Body of pancreas (tissue), 4 donors: ENCODE results near the gene SSNA1. TPM values are rescaled to one million over a fixed set of nuclear protein-coding genes. Genes with fewer than 3 reads are reported as not detected.

Source experiments
- ATAC-seq: fragments of 150-250 bp; one replicate; pipeline ENCODE4 v1.9.1; 2016
- DNase-seq, 4 donors: peaks; one replicate each; pipeline ENCODE4 v3.0.0-alpha.2; 2019
- H3K27ac ChIP-seq, 4 donors: fragments of 200-600 bp; sonication (generic); 1 replicate in 3 of 4; 2 replicates in 1 of 4; pipeline versions ENCODE4 v1.5.1 to v1.6.1; 2016 to 2019; ENCODE audit warnings: mild to moderate bottlenecking in 1 of 4, mixed read lengths in 1 of 4, moderate library complexity in 1 of 4
- H3K27me3 ChIP-seq, 2 donors: fragments of 200-600 bp; sonication (generic); one replicate each; pipeline ENCODE4 v1.6.0; 2016; ENCODE audit warnings: mild to moderate bottlenecking in 1 of 2
- H3K36me3 ChIP-seq, 2 donors: fragments of 200-600 bp; sonication (generic); replicated peaks in 1 of 2; 2 replicates each; pipeline ENCODE4 v1.5.1; 2016; ENCODE audit warnings: low read depth in 2 of 2; ENCODE audit not compliant: insufficient read depth in 1 of 2
- H3K4me1 ChIP-seq: fragments of 200-600 bp; sonication (generic); one replicate; pipeline ENCODE4 v1.6.0; 2016
- H3K4me3 ChIP-seq, 2 donors: fragments of 200-600 bp; sonication (generic); 1 replicate in 1 of 2; 2 replicates in 1 of 2; pipeline ENCODE4 v1.5.1; 2016 to 2019
- H3K9me3 ChIP-seq, 3 donors: fragments of 200-600 bp; sonication (generic); 1 replicate in 2 of 3; 2 replicates in 1 of 3; pipeline ENCODE4 v1.5.1; 2016
- CTCF ChIP-seq, 7 experiments: fragments of 450-650 bp in 4 of 7; fragments of 200-600 bp in 3 of 7; sonication (generic) in 3 of 7; IDR thresholded peaks; one replicate each; pipeline ENCODE4 v1.5.1; 2016 to 2019; ENCODE audit warnings: antibody characterized with exemption in 7 of 7
- POLR2A ChIP-seq, 3 donors: fragments of 450-650 bp; IDR thresholded peaks; one replicate each; pipeline ENCODE4 v1.6.1; 2016; ENCODE audit warnings: antibody characterized with exemption in 3 of 3, mild to moderate bottlenecking in 2 of 3
- WGBS, 2 donors: methylation state at CpG; one replicate each; pipeline ENCODE4 v1.1.5; 2017; 5-methylcytosine and 5-hydroxymethylcytosine counted together
- intact Hi-C: fragments of 100-400 bp; cut with DNase I; formaldehyde crosslinking; loops from one replicate; pipeline ENCODE4 v1.15.1; 2023
- total RNA-seq, 2 donors: library from RNA; depleted of rRNA; stranded (reverse); fragments of >200 nt; gene quantifications; one replicate each; pipeline ENCODE4 v1.1.0, GENCODE V29; 2016

The SSNA1 gene
- total RNA-seq, 2 donors from 2014 or later, result 62.3 to 79.1 TPM

GRCh38 chr9:137232510-137232909 is 44.0 kb downstream of the SSNA1 start:
- Histone ChIP-seq H3K4me3 (no peak overlapping the region), H3K36me3 (no peaks in the 10 kb centered on the region), H3K9me3 (no peaks in the 10 kb centered on the region), H3K4me1 (peaks cover 27% of the 10 kb centered on the region), H3K27ac (no peak overlapping the region), H3K27me3 (peaks cover 0 to 26% of the 10 kb centered on the region in 2 donors)
- DNase-seq (no peak), ATAC-seq (no peak)
- intact Hi-C loops, result loop anchor here (5.0 kb wide), 2 partner anchors 40 to 115 kb away; no protein-coding TSS in a partner anchor
- no peak for TF ChIP-seq POLR2A (IDR thresholded peaks at IDR 0.05)
- TF ChIP-seq CTCF (IDR thresholded peaks at IDR 0.05), result no peak
- WGBS, 2 donors, result 60 to 80% methylated on average over 2 to 24 of the region's 24 CpGs

DNA sequence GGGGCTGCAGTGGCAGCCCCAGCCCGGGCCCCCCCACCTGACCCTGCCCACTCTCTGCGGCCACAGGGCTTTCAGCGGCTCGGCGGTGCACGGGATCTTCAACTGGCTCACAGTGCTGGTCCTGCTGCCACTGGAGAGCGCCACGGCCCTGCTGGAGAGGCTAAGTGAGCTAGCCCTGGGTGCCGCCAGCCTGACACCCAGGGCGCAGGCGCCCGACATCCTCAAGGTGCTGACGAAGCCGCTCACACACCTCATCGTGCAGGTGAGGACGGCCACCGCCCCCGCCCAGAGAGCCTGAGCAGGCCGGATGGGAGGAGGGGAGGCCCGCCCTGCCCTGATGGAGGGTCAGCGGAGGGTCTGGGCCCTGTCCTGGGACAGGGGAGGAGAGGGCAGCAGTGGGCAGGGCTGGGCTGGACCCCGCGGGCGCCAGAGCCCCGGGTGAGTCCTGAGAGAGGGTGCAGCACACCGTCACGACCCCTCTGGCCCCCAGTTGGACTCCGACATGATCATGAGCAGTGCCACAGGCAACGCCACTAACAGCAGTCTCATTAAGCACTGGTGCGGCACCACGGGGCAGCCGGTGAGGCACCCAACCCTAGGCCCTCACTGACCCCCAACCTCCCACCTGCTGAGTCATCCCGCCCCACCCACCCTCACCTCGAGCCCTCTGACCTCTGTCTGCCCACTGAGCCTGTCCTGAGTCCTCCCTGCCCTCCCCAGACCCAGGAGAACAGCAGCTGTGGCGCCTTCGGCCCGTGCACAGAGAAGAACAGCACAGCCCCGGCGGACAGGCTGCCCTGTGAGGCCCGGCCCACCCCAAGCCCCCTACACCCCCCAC is 44.9 kb downstream of the SSNA1 start:
- H3K9me3 ChIP-seq, result no peaks in the 10 kb centered on the region
- intact Hi-C loops, result loop anchor here (5.0 kb wide), 2 partner anchors 41 to 116 kb away; no protein-coding TSS in a partner anchor
- TF ChIP-seq POLR2A (IDR thresholded peaks at IDR 0.05) (no peak), CTCF (IDR thresholded peaks at IDR 0.05) (no peak)
- no peak overlapping the region for H3K27ac ChIP-seq
- 60 to 69% methylated on average over 15 to 40 of the region's 40 CpGs for WGBS, 2 donors
- H3K27me3 ChIP-seq, result peaks cover 0 to 26% of the 10 kb centered on the region in 2 donors
- no peak for DNase-seq
- no peak overlapping the region for H3K4me3 ChIP-seq
- no peak for ATAC-seq
- peaks cover 29% of the 10 kb centered on the region for H3K4me1 ChIP-seq
- no peaks in the 10 kb centered on the region for H3K36me3 ChIP-seq

- intact Hi-C loops, result loop anchor here (5.0 kb wide), 2 partner anchors 42 to 117 kb away; no protein-coding TSS in a partner anchor
- DNase-seq (no peak), ATAC-seq (no peak)
- H3K9me3 ChIP-seq, result no peaks in the 10 kb centered on the region
- 36% methylated on average over 21 of the region's 40 CpGs; no CpG with 5 or more reads in 1 of the 2 donors for WGBS, 2 donors
- no peak overlapping the region for H3K4me3 ChIP-seq
- peaks cover 35% of the 10 kb centered on the region for H3K4me1 ChIP-seq
- peaks cover 0 to 26% of the 10 kb centered on the region in 2 donors for H3K27me3 ChIP-seq
- H3K36me3 ChIP-seq, result no peaks in the 10 kb centered on the region
- no peak overlapping the region for H3K27ac ChIP-seq
- TF ChIP-seq CTCF (IDR thresholded peaks at IDR 0.05) (no peak), POLR2A (IDR thresholded peaks at IDR 0.05) (no peak)
Measured at GRCh38 chr9:137234055-137234697, 45.7 kb downstream of the SSNA1 start.

- no peak for TF ChIP-seq POLR2A (IDR thresholded peaks at IDR 0.05)
- TF ChIP-seq CTCF (IDR thresholded peaks at IDR 0.05), result no peak
- Histone ChIP-seq H3K9me3 (no peaks in the 10 kb centered on the region), H3K4me3 (no peak overlapping the region), H3K27ac (no peak overlapping the region), H3K4me1 (peaks cover 37% of the 10 kb centered on the region), H3K27me3 (peaks cover 0 to 25% of the 10 kb centered on the region in 2 donors), H3K36me3 (no peaks in the 10 kb centered on the region)
- DNase-seq, result no peak
- ATAC-seq, result no peak
- intact Hi-C loops, result loop anchor here (5.0 kb wide), 2 partner anchors 43 to 118 kb away; no protein-coding TSS in a partner anchor
- 72 to 80% methylated on average over 17 of the region's 18 CpGs for WGBS, 2 donors
Measured at GRCh38 chr9:137234758-137235423, 46.4 kb downstream of the SSNA1 start.
